PC-9 (cell line): ENCODE data around the gene SCAPER.

Source experiments
- CTCF ChIP-seq: fragments of 200-600 bp; sonication (generic); conservative IDR thresholded peaks from 2 replicates; pipeline ENCODE4 v1.6.1; 2017; ENCODE audit warnings: mixed run types, antibody characterized with exemption, mild to moderate bottlenecking, moderate library complexity
- EZH2 ChIP-seq: fragments of 200-600 bp; sonication (generic); IDR thresholded peaks from 2 replicates; pipeline ENCODE4 v1.8.0; 2017; ENCODE audit warnings: antibody characterized with exemption, low read depth

GRCh38 chr15:76939715-76940114 is 34.6 kb upstream of the SCAPER start:
- no peak for TF ChIP-seq CTCF
- TF ChIP-seq EZH2: no peak
